Epithelial cell of esophagus (primary cell): ENCODE measurements around the gene RNF32.

Experiments
- DNase-seq: peaks from one replicate; pipeline ENCODE4 v3.0.0; 2010; ENCODE audit warnings: low read depth
- H3K4me3 ChIP-seq: 2 replicates; pipeline ENCODE4 v1.5.1; 2011; ENCODE audit warnings: mild to moderate bottlenecking, low read length, control low read depth
- TF ChIP-seq, protein P1 (sequence below): IDR thresholded peaks from 2 replicates; pipeline ENCODE4 v1.5.1; 2011; ENCODE audit warnings: low read depth, mild to moderate bottlenecking, low read length, control low read depth, inconsistent platforms; ENCODE audit not compliant: insufficient read depth; ENCODE audit errors: missing control alignments

The RNF32 gene

DNA sequence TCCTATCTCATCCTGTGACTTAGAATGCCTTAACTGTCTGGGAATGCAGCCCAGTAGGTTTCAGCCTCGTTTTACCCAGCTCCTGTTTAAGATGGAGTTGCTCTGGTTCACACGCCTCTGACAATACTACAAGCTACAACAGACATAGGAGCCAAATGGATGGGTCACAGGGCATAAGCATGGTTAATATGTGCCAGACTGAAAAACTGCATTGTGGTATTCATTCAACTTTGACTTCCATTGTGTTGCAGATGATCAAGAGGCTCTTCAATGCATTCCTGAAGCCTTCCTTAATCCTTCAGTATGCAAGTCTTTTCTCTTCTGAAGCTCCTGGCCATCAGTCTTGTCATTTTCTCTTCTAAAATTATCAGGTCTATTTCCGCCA is 20.3 kb upstream of the RNF32 start:
- H3K4me3 ChIP-seq: no peak overlapping the region
- no peak for DNase-seq
- TF ChIP-seq, protein P1, sequence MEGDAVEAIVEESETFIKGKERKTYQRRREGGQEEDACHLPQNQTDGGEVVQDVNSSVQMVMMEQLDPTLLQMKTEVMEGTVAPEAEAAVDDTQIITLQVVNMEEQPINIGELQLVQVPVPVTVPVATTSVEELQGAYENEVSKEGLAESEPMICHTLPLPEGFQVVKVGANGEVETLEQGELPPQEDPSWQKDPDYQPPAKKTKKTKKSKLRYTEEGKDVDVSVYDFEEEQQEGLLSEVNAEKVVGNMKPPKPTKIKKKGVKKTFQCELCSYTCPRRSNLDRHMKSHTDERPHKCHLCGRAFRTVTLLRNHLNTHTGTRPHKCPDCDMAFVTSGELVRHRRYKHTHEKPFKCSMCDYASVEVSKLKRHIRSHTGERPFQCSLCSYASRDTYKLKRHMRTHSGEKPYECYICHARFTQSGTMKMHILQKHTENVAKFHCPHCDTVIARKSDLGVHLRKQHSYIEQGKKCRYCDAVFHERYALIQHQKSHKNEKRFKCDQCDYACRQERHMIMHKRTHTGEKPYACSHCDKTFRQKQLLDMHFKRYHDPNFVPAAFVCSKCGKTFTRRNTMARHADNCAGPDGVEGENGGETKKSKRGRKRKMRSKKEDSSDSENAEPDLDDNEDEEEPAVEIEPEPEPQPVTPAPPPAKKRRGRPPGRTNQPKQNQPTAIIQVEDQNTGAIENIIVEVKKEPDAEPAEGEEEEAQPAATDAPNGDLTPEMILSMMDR: no peak

DNA sequence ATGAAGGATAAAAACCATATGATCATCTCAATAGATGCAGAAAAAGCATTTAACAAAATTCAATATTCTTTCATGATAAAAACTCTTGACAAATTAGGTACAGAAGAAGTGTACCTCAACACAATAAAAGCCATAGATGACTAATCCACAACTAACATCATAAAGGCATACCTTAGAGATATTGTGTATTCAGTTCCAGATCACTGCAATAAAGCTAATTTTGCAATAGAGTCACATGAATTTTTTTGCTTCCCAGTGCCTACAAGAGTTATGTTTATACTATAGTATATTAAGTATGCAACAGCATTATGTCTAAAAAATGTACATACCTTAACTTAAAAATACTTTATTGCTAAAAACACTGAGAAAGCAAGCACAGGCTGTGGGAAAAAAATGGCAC is 18.9 kb upstream of the RNF32 start:
- H3K4me3 ChIP-seq: no peak overlapping the region
- TF ChIP-seq, protein P1: no peak
- DNase-seq: no peak

DNA sequence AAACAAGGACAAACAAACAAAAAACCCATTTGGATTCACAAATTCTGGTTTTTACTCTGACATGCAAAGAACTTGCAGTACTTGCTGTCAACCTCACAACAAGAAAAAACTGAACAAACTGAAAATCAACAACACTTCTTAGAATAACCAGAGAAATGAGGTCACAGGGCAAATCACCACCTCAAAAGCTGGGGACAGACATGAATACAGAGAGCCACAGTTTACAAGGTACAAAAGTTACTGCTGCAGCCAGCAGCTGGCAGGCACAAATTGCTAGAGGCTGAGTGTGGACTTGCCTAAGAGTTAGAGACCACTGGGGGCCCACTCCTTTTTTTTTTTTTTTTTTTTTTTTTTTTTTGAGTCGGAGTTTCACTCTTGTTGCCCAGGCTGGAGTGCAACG is 15.0 kb upstream of the RNF32 start:
- no peak overlapping the region for H3K4me3 ChIP-seq
- no peak for DNase-seq
- TF ChIP-seq, protein P1: no peak

DNA sequence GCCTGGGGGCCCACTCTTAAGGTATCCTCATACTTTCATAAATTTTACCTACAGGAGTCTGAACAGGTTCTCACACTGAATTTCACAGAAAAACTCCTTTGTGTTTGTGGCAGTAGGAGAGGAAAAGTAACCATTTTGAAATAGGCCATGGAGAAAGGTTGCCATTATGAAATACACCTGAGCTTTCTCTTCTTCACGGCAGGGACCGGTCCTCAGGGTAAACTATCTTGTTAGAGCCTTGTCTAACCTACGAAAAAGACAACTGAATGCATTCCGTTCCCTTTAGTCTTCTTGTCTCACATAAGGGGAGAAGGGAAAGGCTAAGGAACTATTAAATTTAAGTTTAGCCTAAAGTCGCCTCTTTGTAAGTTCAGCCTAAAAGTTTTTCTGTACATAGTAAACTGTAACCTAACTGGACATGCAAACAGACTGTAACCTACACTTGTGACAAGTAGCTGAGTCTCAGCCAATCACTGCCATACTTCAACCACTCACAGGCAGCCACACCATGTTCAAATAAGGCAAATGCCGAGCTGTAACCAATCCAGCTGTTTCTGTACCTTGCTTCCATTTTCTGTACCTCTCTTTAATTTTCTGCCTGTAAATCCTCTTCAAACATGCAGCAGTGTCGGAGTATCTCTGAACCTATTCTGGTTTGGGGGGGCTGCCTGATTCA is 14.2 kb upstream of the RNF32 start:
- TF ChIP-seq, protein P1: no peak
- H3K4me3 ChIP-seq: no peak overlapping the region
- DNase-seq: no peak

DNA sequence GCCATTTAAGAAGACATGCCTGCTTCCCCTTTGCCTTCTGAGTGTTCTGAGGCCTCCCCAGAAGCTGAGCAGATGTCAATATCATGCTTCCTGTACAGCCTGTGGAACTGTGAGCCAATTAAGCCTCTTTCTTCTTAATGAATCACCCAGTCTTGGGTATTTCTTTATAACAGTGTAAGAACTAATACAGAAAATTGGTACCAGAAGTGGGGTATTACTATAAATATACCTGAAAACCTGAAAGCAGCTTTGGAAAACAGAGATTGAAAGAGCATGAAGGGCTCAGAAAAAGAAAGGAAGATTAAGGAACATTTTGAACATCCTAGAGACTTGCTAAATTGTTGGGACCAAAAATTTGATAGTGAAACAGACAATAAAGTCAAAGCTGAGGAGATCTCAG is 12.0 kb upstream of the RNF32 start:
- H3K4me3 ChIP-seq: no peak overlapping the region
- TF ChIP-seq, protein P1: no peak
- no peak for DNase-seq

DNA sequence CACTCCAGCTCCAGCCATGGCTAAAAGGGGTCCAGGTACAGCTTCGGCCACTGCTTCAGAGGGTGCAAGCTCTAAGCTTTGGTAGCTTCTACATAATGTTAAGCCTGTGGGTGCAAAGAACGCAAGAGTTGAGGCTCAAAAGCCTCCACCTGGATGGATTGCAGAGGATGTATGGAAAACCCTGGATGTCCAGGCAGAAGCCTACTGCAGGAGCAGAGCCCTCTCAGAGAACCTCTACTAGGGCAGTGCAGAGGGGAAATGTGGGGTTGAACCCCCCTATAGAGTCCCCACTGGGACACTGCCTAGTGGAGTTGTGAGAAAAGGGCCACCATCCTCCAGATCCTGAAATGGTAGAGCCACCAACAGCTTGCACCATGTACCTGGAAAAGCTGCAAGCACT is 10.7 kb upstream of the RNF32 start:
- H3K4me3 ChIP-seq: no peak overlapping the region
- no peak for DNase-seq
- TF ChIP-seq, protein P1: no peak

DNA sequence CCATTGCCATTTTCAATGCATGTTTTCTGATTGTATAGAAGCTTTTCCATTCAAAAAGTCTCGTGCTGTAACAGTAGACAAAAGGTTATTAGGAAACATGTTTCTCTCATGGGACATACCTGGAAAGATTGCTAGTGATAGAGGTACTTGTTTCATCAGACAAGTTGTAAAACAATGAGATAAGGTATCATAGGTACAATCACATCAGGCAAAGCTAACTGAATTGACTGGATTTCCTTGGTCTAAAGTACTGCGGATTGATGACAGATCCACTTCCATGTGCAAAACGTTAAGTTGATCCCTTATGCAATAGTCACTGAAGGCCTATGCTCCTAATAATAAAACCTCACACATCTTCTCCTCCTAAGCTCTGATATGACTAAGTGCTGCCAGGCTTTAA is 6.5 kb upstream of the RNF32 start:
- no peak overlapping the region for H3K4me3 ChIP-seq
- DNase-seq: no peak
- TF ChIP-seq, protein P1: no peak
